Neural crest cell (in vitro differentiated cells): Measurements from ENCODE around the gene WDR7. TPM values are rescaled to one million over a fixed set of nuclear protein-coding genes. Genes with fewer than 3 reads are reported as not detected.

Experiments used
- DNase-seq: peaks from one replicate; pipeline ENCODE4 v3.0.0; 2021; ENCODE audit warnings: low read depth, mixed read lengths, low spot score
- H3K27ac Mint-ChIP-seq: one replicate; pipeline ENCODE4 v1.8.0; 2021; ENCODE audit warnings: mild to moderate bottlenecking, mixed read lengths; ENCODE audit not compliant: unreplicated experiment
- H3K27me3 Mint-ChIP-seq: 2 replicates; pipeline ENCODE4 v1.8.0; 2021; ENCODE audit warnings: low read depth, mild to moderate bottlenecking, mixed read lengths
- H3K36me3 Mint-ChIP-seq: 2 replicates; pipeline ENCODE4 v1.8.0; 2021; ENCODE audit warnings: low read depth, mild to moderate bottlenecking, mixed read lengths
- H3K4me1 Mint-ChIP-seq: 2 replicates; pipeline ENCODE4 v1.8.0; 2021; ENCODE audit warnings: mixed read lengths
- H3K4me3 Mint-ChIP-seq: one replicate; pipeline ENCODE4 v1.8.0; 2021; ENCODE audit warnings: mild to moderate bottlenecking, mixed read lengths
- H3K9me3 Mint-ChIP-seq: 2 replicates; pipeline ENCODE4 v1.8.0; 2021; ENCODE audit warnings: mixed read lengths
- CTCF ChIP-seq: fragments of 200-600 bp; sonication (generic); conservative IDR thresholded peaks from 2 replicates; pipeline ENCODE4 v1.5.0; 2021; ENCODE audit warnings: antibody characterized with exemption, mild to moderate bottlenecking
- total RNA-seq: library from RNA; stranded (reverse); gene quantifications from 2 replicates; pipeline ENCODE4 v1.2.1, GENCODE V29; 2021

Gene WDR7
- total RNA-seq, 1 donor from 2014 or later: 17.3 TPM

DNA sequence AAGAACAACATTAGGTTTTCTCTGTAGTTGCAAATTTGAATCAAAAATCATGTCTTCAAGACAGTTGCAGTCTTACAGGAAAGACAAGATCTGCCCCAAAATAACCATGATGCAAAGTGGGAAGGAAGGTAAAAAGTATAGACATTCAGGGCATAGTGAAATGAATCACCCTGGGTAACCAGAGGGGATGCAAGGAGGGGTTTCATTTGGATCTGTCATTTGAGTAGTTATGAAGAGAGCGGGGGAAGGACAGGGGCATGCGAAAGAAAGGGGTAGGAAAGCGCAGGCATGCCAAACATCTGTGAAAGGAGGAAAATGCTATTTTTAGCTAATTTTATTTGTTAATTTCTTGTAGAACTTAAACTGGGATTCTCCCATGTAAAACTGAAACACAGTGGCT lies 276.6 kb downstream of the WDR7 start:
- TF ChIP-seq CTCF: no peak
- Mint-ChIP-seq H3K4me1 (no peaks in the 10 kb centered on the region), H3K27me3 (peaks cover 21% of the 10 kb centered on the region), H3K9me3 (no peaks in the 10 kb centered on the region), H3K4me3 (no peak overlapping the region), H3K36me3 (peaks cover 2% of the 10 kb centered on the region), H3K27ac (no peak overlapping the region)
- no peak for DNase-seq

DNA sequence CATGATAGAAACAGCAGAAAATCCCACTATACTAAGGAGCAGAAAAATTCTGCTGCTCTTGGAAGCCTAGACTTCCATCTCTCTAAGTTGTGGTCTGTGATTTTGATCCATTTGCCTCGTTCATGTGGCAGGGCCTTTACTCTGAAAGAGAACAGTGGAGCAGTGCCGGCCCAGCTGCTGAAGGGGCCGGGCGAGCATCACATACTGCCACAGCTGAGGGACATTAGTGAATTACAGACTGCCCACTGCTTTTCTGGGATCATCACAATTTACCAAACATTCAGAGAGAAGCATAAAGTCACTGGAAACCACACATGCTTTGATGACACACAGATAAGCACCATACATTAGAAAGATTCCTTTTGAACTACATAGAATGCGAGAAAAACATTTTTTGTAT lies 278.7 kb downstream of the WDR7 start:
- Mint-ChIP-seq H3K27ac (no peak overlapping the region), H3K27me3 (peaks cover 37% of the 10 kb centered on the region), H3K4me1 (no peaks in the 10 kb centered on the region), H3K4me3 (no peak overlapping the region), H3K36me3 (peaks cover 3% of the 10 kb centered on the region), H3K9me3 (no peaks in the 10 kb centered on the region)
- DNase-seq: no peak
- no peak for TF ChIP-seq CTCF

DNA sequence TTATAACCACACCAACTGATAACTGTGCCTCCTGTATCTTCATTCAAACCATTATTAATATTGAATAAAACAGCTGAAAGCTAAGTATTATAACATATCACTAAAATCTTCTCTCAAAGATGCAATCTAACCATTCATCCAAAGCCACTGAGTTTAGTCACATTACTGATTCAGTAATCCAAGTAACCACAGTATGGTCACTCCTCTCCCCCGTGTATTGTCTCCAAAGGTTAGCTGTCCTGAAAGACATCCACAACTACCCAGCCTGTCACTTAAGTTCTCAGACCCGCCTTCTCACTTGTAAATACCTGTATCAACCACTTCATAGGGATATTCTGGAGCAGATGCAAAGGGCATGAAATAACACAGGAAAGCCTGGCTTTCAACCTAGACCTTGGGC lies 282.3 kb downstream of the WDR7 start:
- H3K4me1 Mint-ChIP-seq: peaks cover 6% of the 10 kb centered on the region
- no peak for DNase-seq
- no peak overlapping the region for H3K27ac Mint-ChIP-seq

GRCh38 chr18:56934131-56934530 lies 283.0 kb downstream of the WDR7 start:
- Mint-ChIP-seq H3K27ac (no peak overlapping the region), H3K27me3 (peaks cover 43% of the 10 kb centered on the region), H3K4me1 (peaks cover 6% of the 10 kb centered on the region), H3K4me3 (no peak overlapping the region), H3K36me3 (peaks cover 3% of the 10 kb centered on the region), H3K9me3 (no peaks in the 10 kb centered on the region)
- no peak for DNase-seq
- no peak for TF ChIP-seq CTCF

More for the DNA sequence above, 282.3 kb downstream of the WDR7 start:
- Mint-ChIP-seq H3K4me3 (no peak overlapping the region), H3K36me3 (peaks cover 3% of the 10 kb centered on the region), H3K9me3 (no peaks in the 10 kb centered on the region), H3K27me3 (peaks cover 43% of the 10 kb centered on the region)
- no peak for TF ChIP-seq CTCF

DNA sequence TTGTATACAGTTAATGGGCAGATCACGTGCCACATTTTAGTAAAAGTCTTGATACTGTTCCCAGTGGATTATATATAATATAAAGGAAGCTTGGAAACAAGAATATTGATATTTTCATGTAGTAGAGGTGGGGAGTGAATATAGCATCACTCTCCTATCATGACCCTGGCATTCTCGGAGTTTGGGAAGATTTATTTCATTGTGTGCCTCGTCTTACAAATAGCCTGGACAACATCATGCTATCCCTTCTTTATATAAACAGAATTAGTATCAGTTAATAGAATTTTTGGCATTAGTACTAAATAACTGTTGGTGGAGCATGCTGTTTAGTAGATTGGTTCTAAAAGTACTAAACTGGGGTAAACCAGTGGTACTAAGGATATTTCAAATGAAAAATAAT lies 283.7 kb downstream of the WDR7 start:
- H3K27ac Mint-ChIP-seq: no peak overlapping the region
- no peaks in the 10 kb centered on the region for H3K9me3 Mint-ChIP-seq
- H3K4me3 Mint-ChIP-seq: no peak overlapping the region
- no peak for TF ChIP-seq CTCF
- peaks cover 42% of the 10 kb centered on the region for H3K27me3 Mint-ChIP-seq
- peaks cover 3% of the 10 kb centered on the region for H3K36me3 Mint-ChIP-seq
- H3K4me1 Mint-ChIP-seq: peaks cover 6% of the 10 kb centered on the region
- no peak for DNase-seq

GRCh38 chr18:56935434-56936040 lies 284.4 kb downstream of the WDR7 start:
- Mint-ChIP-seq H3K4me3 (no peak overlapping the region), H3K9me3 (no peaks in the 10 kb centered on the region), H3K4me1 (peaks cover 6% of the 10 kb centered on the region), H3K36me3 (peaks cover 3% of the 10 kb centered on the region), H3K27ac (no peak overlapping the region), H3K27me3 (peaks cover 40% of the 10 kb centered on the region)
- TF ChIP-seq CTCF: no peak
- DNase-seq: no peak
